Measurements from ENCODE around the gene FAM25G. TPM values are rescaled to one million over a fixed set of nuclear protein-coding genes. Genes with fewer than 3 reads are reported as not detected.

Gene FAM25G
- total and polyA plus RNA-seq, 2 of the 13 experiments (the other 11 are each of a cell fraction or from before 2014, with no cell fraction given), result not detected

DNA sequence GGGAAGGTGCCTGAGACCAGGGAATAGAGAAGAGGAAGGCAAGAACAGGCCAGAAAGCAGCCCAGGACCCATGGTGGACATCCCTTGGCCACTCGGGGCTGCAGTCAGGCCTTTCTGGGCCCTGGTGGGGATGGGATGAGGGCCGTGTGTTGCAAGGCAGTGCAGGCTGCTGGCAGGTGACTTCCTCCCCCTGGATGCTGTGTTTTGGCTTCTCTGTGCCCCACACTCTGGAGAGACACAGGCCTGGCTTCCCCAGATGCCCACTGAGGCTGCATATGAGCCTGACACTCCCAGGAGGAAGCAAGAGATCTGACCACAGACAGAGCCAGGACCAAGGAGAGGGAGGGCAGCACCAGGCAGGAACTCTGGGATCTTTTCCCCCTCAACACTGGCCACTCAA, 47.5 kb downstream of the FAM25G start:
- CTCF ChIA-PET (ENCODE audit: low intra/inter-chr PET ratio, low total read pairs), result no interaction called here
- no peak for FAIRE-seq
- ATAC-seq, result no peak
- TF ChIP-seq SRF (IDR thresholded peaks at IDR 0.05; ENCODE audit: low read depth, low read length), result no peak
- TF ChIP-seq HNF1A (IDR thresholded peaks at IDR 0.05; ENCODE audit: low read depth), result no peak
- TF ChIP-seq HNF1A (CRISPR knock-in tag; IDR thresholded peaks at IDR 0.05; ENCODE audit: borderline replicate concordance), result no peak
- TF ChIP-seq U2AF2 (IDR thresholded peaks at IDR 0.05; ENCODE audit: low read depth, low read length), result no peak
- no peak for TF ChIP-seq ZC3H13 (CRISPR knock-in tag; IDR thresholded peaks at IDR 0.05)
- no peak for TF ChIP-seq EED (CRISPR knock-in tag; IDR thresholded peaks at IDR 0.05)
- TF ChIP-seq ZNF264 (CRISPR knock-in tag; IDR thresholded peaks at IDR 0.05), result no peak
- no peak for TF ChIP-seq SETDB1 (CRISPR knock-in tag; IDR thresholded peaks at IDR 0.05; ENCODE audit: borderline replicate concordance)
- TF ChIP-seq ATF5 (CRISPR knock-in tag; IDR thresholded peaks at IDR 0.05; ENCODE audit: low read depth), result no peak
- no peak for TF ChIP-seq ZNF546 (CRISPR knock-in tag; conservative IDR thresholded peaks at IDR 0.05)
- TF ChIP-seq IKZF4 (CRISPR knock-in tag; IDR thresholded peaks at IDR 0.05; ENCODE audit: borderline replicate concordance, low read depth, not compliant biosample characterization), result no peak
- no peak for TF ChIP-seq PHB2 (IDR thresholded peaks at IDR 0.05; ENCODE audit: partially characterized antibody)
- no peak for TF ChIP-seq ZNF253 (CRISPR knock-in tag; IDR thresholded peaks at IDR 0.05; ENCODE audit: borderline replicate concordance)
- TF ChIP-seq, protein P1, sequence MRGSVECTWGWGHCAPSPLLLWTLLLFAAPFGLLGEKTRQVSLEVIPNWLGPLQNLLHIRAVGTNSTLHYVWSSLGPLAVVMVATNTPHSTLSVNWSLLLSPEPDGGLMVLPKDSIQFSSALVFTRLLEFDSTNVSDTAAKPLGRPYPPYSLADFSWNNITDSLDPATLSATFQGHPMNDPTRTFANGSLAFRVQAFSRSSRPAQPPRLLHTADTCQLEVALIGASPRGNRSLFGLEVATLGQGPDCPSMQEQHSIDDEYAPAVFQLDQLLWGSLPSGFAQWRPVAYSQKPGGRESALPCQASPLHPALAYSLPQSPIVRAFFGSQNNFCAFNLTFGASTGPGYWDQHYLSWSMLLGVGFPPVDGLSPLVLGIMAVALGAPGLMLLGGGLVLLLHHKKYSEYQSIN (CRISPR knock-in tag; IDR thresholded peaks at IDR 0.05; ENCODE audit: borderline replicate concordance), result no peak
- no peak for TF ChIP-seq CREM (IDR thresholded peaks at IDR 0.05)
- TF ChIP-seq CREM (CRISPR knock-in tag; IDR thresholded peaks at IDR 0.05), result no peak
- no peak for TF ChIP-seq GTF3A (CRISPR knock-in tag; conservative IDR thresholded peaks at IDR 0.05)
- TF ChIP-seq, protein P2, sequence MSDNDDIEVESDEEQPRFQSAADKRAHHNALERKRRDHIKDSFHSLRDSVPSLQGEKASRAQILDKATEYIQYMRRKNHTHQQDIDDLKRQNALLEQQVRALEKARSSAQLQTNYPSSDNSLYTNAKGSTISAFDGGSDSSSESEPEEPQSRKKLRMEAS (IDR thresholded peaks at IDR 0.05), result no peak

More for the DNA sequence above, 47.5 kb downstream of the FAM25G start:
- no peak overlapping the region for H3K4me2 ChIP-seq (ENCODE audit: low read depth, low read length)
- peaks cover 15% of the 10 kb centered on the region for H3K9me3 ChIP-seq (ENCODE audit: low read length)
- intact Hi-C loops (cut with micrococcal nuclease; ENCODE audit: unreplicated experiment) (no loop called here), in situ Hi-C loops (cut with HindIII; ENCODE audit: extremely low pct_ligation_motif_present, low pct_unique_long_range_greater_than_20kb) (no loop called here)
- H3K4me3 ChIP-seq (replicated peaks in 1 of 3; ENCODE audit: insufficient read depth in 1 of 3, low read depth in 2 of 3, low read length in 3 of 3), result no peak overlapping the region
- no peaks in the 10 kb centered on the region for H3K4me1 ChIP-seq (ENCODE audit: insufficient read depth, low read length)
- BruUV-seq (replicated peaks), result no TSS peak
- H3K27ac ChIP-seq (ENCODE audit: extremely low read length, insufficient read depth, low read length), result no peak overlapping the region
- H3K79me2 ChIP-seq (ENCODE audit: insufficient read depth, low read length), result no peaks in the 10 kb centered on the region
- no peak overlapping the region for H2AFZ ChIP-seq (ENCODE audit: low read length)
- H3K9ac ChIP-seq (ENCODE audit: insufficient read depth, low read depth, low read length), result no peak overlapping the region
- POLR2A ChIA-PET, result no interaction called here
- no peaks in the 10 kb centered on the region for H4K20me1 ChIP-seq (ENCODE audit: insufficient read depth, low read length)
- H3K36me3 ChIP-seq (replicated peaks in 1 of 2; ENCODE audit: control insufficient read depth in 1 of 2, insufficient read depth in 2 of 2, low read length in 2 of 2), result no peaks in the 10 kb centered on the region
- no peak for DNase-seq (ENCODE audit: low spot score)
- H3K27me3 ChIP-seq (ENCODE audit: control insufficient read depth in 1 of 2, insufficient read depth in 2 of 2, low read length in 2 of 2), result peaks cover 0 to 5% of the 10 kb centered on the region in 2 experiments; a peak in 2 of 5 replicates
- 0% methylated on average over 2 of the region's 2 CpGs for WGBS (ENCODE audit: low lambda C conversion rate)

Measured in HepG2 (cell line).